ENCODE measurements around the gene SKIC8.
"Not testable (repeated sequence)": the region's sequence is repeated elsewhere in the genome, so short reads cannot be mapped to it uniquely, and the experiment has no call there.

Gene SKIC8

GRCh38 chr15:78256044-78256437, 43.4 kb downstream of the SKIC8 start:
- no peak overlapping the region for H3K4me3 ChIP-seq (ENCODE audit: low read depth, low read length)
- TF ChIP-seq CTCF (IDR thresholded peaks at IDR 0.05; ENCODE audit: low read depth, low read length) = no peak

- no peak for TF ChIP-seq CTCF (IDR thresholded peaks at IDR 0.05; ENCODE audit: low read depth, low read length)
Measured at GRCh38 chr15:78255421-78256043, 43.9 kb downstream of the SKIC8 start.

GRCh38 chr15:78251136-78251535, 48.3 kb downstream of the SKIC8 start:
- H3K4me3 ChIP-seq (ENCODE audit: low read depth, low read length) = no peak overlapping the region
- TF ChIP-seq CTCF (IDR thresholded peaks at IDR 0.05; ENCODE audit: low read depth, low read length) = no peak

More at GRCh38 chr15:78255421-78256043, 43.9 kb downstream of the SKIC8 start:
- H3K4me3 ChIP-seq (ENCODE audit: low read depth, low read length) = no peak overlapping the region

GRCh38 chr15:78249131-78249530, 50.3 kb downstream of the SKIC8 start:
- no peak for TF ChIP-seq CTCF (IDR thresholded peaks at IDR 0.05; ENCODE audit: low read depth, low read length)

DNA sequence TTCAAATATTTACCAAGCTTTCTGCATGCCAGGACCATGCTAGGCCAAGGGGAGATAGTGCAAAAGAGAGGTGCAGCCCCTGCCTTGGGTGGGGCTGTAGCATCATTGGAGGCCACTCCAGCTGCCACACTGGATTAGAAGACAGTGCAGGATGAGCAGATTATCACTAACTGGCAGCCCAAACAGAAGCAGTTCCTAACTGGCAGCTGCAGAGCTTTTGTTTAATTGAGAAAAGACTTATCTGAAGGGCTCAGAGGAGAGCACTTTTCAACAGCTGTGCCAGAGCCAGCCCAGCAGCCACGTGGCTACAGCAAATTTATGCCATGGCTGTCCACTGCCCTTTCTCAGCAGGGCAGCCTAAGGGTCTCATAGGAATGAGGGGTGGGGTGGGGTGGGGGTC, 51.5 kb downstream of the SKIC8 start:
- no peak for TF ChIP-seq CTCF (IDR thresholded peaks at IDR 0.05; ENCODE audit: low read depth, low read length)
- H3K4me3 ChIP-seq (ENCODE audit: low read depth, low read length) = no peak overlapping the region

More at GRCh38 chr15:78249131-78249530, 50.3 kb downstream of the SKIC8 start:
- no peak overlapping the region for H3K4me3 ChIP-seq (ENCODE audit: low read depth, low read length)

DNA sequence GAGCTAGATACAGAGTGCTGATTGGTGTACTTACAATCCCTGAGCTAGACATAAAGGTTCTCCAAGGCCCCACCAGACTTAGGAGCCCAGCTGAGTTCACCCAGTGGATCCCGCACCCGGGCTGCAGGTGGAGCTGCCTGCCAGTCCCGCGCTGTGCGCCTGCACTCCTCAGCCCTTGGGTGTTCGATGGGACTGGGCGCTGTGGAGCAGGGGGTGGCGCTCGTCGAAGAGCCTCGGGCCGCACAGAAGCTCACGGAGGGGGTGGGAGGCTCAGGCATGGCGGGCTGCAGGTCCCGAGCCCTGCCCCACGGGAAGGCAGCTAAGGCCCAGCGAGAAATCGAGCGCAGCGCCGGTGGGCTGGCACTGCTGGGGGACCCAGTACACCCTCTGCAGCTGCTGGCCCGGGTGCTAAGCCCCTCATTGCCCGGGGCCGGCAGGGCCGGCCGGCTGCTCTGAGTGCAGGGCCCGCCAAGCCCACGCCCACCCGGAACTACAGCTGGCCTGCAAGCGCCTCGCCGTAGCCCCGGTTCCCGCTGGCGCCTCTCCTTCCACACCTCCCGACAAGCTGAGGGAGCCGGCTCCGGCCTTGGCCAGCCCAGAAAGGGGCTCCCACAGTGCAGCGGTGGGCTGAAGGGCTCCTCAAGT, 53.3 kb downstream of the SKIC8 start:
- not testable (repeated sequence) for H3K4me3 ChIP-seq (ENCODE audit: low read depth, low read length)

GRCh38 chr15:78245392-78245791, 54.0 kb downstream of the SKIC8 start:
- not testable (repeated sequence) for H3K4me3 ChIP-seq (ENCODE audit: low read depth, low read length)

DNA sequence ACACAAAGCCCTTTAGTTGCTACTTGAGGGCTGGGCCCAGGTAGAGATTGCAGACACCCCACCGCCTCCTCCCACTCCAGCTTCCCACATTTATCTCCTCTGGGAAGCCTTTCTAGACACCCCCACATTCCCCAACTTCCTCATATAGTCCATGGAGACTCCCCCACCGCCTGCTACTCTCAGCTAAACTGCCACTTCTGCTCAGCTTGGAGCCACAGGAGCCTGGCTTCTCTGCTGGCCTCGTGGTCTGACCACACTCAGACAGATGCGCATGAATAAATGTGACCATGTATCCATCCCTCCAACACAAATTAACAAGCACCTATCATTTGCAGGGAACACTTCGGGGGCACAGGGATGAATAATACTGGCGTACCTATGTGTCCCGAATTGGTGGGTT, 54.5 kb downstream of the SKIC8 start:
- no peak for TF ChIP-seq CTCF (IDR thresholded peaks at IDR 0.05; ENCODE audit: low read depth, low read length)
- H3K4me3 ChIP-seq (ENCODE audit: low read depth, low read length) = no peak overlapping the region

Data from WI38 (cell line).